D721Med (cell line): ENCODE measurements around the gene ATP10A.

Source experiments
- DNase-seq: peaks from one replicate; pipeline ENCODE4 v3.0.0; 2011; ENCODE audit warnings: low spot score; ENCODE audit not compliant: insufficient read length
- FAIRE-seq: peaks from 2 replicates; lab custom pipeline; 2011; peaks lifted over from hg19 to GRCh38; lab: Jason Lieb, UNC
- TF ChIP-seq, protein P1 (sequence below): IDR thresholded peaks from 2 replicates; pipeline ENCODE4 v1.5.1; 2012; ENCODE audit warnings: mild to moderate bottlenecking, control low read depth; ENCODE audit not compliant: insufficient read depth; ENCODE audit errors: missing control alignments

Gene ATP10A

DNA sequence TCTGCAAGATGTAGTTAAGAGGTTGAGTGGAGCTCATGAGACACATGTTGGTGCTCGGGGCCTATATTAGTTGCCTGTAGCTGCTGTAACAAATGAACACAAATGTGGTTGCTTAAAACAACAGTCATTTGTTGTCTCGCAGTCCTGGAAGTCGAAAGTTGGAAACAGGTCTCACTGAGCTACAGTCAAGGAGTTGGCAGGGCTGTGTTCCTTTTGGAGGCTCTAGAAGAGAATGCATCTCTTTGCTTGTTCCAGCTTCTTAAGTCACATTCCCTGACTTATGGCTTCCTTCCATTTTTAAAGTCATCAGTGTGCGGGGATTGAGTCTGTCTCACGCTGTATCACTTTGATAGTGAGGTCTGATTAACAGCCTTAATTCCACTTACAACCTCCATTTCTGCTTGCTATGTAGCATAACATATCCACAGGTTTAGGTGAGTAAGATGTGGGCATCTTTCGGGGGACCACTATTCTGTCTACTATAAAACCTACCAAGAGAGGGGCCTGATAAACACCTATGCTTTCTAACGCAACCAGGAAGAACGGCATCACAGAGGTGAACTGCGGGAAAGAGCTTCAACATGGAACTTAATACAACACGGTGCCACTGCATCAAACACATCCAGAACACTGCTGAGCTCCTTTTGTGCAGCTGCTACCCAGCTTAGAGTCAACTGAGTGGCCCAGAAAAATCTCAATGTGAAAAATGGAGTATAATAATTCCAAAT lies 119.4 kb downstream of the ATP10A start:
- no peak for FAIRE-seq
- DNase-seq: no peak
- TF ChIP-seq, protein P1, sequence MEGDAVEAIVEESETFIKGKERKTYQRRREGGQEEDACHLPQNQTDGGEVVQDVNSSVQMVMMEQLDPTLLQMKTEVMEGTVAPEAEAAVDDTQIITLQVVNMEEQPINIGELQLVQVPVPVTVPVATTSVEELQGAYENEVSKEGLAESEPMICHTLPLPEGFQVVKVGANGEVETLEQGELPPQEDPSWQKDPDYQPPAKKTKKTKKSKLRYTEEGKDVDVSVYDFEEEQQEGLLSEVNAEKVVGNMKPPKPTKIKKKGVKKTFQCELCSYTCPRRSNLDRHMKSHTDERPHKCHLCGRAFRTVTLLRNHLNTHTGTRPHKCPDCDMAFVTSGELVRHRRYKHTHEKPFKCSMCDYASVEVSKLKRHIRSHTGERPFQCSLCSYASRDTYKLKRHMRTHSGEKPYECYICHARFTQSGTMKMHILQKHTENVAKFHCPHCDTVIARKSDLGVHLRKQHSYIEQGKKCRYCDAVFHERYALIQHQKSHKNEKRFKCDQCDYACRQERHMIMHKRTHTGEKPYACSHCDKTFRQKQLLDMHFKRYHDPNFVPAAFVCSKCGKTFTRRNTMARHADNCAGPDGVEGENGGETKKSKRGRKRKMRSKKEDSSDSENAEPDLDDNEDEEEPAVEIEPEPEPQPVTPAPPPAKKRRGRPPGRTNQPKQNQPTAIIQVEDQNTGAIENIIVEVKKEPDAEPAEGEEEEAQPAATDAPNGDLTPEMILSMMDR: no peak

GRCh38 chr15:25742776-25743547 lies 120.2 kb downstream of the ATP10A start:
- DNase-seq (no peak), FAIRE-seq (no peak)
- TF ChIP-seq, protein P1: no peak

GRCh38 chr15:25742041-25742730 lies 120.9 kb downstream of the ATP10A start:
- TF ChIP-seq, protein P1: no peak
- no peak for FAIRE-seq
- DNase-seq: no peak

GRCh38 chr15:25741256-25741580 lies 121.9 kb downstream of the ATP10A start:
- FAIRE-seq (no peak), DNase-seq (no peak)
- TF ChIP-seq, protein P1: no peak

- FAIRE-seq: no peak
- TF ChIP-seq, protein P1: no peak
- no peak for DNase-seq
Measured at GRCh38 chr15:25740383-25741255, 122.5 kb downstream of the ATP10A start.

DNA sequence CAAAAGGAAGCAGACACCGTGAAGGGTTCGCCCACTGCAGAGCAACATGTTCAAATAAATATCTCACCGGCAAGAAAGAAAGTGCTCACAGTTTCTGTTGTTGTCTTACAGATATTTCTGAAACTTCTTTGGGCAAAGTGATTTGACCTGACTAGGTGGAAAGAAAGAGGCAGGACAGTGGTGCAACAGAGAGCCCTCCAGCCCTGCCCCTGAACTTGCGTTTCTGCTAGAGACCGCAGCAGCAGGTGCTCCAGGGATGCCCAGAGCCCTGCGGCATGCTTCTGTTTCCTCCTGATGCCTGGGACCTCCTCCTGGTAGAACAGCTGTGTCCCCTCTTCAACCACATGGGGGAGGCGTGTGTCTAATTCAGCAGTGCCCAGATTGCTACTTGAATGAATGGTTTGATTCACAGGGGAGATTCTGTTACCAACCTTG lies 123.4 kb downstream of the ATP10A start:
- no peak for DNase-seq
- FAIRE-seq: no peak
- TF ChIP-seq, protein P1: peak; percentile 35
